HG02571 (cell line): ENCODE data around the gene FBXO3.
A peak's percentile ranks its signal among the peaks of the same experiment; 100 is the strongest.
"Not testable (repeated sequence)": the region's sequence is repeated elsewhere in the genome, so short reads cannot be mapped to it uniquely, and the experiment has no call there.

Experiments
- ATAC-seq: cut with Tn5 transposase; IDR thresholded peaks from one replicate; pipeline ENCODE4 v1.9.1; 2021; ENCODE audit warnings: mild to moderate bottlenecking, moderate library complexity; ENCODE audit not compliant: unreplicated experiment

Gene FBXO3

GRCh38 chr11:33729072-33729664, 45.2 kb downstream of the FBXO3 start:
- not testable (repeated sequence) for ATAC-seq

GRCh38 chr11:33727539-33727938, 46.8 kb downstream of the FBXO3 start:
- not testable (repeated sequence) for ATAC-seq

GRCh38 chr11:33725496-33725895, 48.8 kb downstream of the FBXO3 start:
- ATAC-seq = no peak

DNA sequence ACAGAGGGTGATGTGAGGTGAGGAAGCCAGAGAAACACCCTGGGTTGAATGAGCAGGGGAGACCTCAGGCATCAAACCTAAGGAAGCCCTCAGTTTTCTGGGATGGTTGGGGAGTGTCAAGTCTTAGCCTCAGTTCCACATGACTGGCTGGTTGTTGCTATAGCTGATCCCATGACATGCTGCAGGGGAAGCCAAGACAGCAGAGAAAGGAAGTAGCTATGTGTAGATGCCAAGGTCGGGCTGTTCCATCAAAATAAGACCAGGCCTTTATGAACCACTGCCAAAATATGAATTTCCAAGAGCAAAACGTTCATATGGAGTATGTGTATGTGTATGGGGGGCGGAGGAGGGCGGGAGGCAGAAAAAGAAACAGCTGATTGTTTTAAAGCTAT, 49.7 kb downstream of the FBXO3 start:
- no peak for ATAC-seq

- ATAC-seq = peak; percentile 14
Observed at GRCh38 chr11:33723238-33723881, 51.0 kb downstream of the FBXO3 start.

GRCh38 chr11:33722590-33723234, 51.6 kb downstream of the FBXO3 start:
- ATAC-seq = peak; percentile 81

- ATAC-seq = no peak
Observed at GRCh38 chr11:33721984-33722383, 52.3 kb downstream of the FBXO3 start.

DNA sequence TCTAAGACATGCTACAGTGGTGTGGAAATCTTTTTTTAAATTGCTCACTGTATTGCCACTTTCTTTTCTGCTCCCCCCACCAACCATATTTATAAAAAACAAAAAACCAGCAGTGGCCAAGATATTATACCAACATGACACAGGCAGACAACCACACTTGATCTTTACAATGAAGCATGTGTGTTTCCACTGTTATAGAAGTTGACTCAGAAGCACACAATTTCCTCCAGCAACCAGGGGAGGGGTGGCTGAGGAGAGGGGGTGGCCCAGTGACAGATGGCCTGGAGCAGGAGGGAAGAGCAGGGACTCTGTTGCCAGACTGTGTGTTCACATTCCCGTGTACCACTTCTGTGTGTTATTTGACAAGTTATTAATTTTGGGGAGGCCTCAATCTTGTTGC, 52.9 kb downstream of the FBXO3 start:
- ATAC-seq = no peak

DNA sequence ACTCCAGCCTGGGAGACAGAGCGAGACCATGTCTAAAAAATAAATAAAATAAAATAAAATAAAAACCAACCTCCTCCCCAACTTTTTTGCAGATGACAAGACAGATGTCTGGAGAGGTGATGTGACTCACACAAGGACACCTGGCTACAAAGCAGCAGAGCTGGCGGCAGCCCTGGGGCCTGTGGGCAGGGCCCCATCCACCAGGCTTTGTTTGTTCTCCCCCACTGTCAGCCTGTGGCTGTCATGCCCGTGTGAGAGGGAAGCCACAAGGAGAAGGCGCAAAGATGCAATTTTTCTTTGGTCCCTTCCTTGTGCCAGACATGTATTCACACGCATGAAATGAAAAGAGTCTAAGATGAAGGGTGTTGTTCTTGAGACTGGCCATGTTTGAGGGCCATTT, 54.7 kb downstream of the FBXO3 start:
- ATAC-seq = no peak

DNA sequence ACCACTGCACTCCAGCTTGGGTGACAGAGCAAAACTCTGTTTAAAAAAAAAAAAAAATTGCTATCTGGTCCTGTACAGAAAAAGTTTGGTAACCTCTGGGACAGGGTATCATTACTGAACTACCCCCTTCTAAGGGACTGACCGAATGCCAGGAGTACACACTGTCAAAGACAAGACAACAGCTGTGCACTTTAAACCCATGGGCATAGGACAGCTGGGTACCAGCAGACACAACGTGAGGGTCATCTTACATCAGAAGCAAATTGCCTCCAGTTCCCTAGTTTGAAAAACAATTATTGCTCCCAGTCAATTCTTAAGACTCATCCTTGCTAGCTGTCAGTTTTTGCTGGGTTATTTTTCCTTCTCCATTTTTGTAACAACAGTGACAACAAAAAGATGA, 55.9 kb downstream of the FBXO3 start:
- no peak for ATAC-seq

- no peak for ATAC-seq
Observed at GRCh38 chr11:33716243-33716642, 58.1 kb downstream of the FBXO3 start.

GRCh38 chr11:33713856-33714398, 60.4 kb downstream of the FBXO3 start:
- ATAC-seq = no peak

- ATAC-seq = no peak
Observed at GRCh38 chr11:33713151-33713855, 61.0 kb downstream of the FBXO3 start.

DNA sequence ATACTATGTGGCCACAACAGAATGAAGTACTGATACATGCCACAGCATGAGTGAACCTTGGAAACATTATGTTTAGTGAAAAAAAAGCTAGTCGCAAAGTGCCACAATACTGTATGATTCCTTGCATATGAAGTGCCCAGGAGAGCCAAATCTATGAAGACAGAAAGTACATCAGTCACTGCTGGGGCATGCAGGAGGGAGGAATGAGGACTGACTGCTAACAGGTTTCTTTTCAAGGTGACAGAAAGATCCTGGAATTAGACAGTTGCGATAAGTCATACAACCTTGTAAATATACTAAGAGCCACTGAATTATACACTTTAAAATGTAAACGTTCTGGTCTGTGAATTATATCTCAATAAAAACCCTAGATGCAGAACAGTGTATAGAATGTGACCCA, 61.9 kb downstream of the FBXO3 start:
- no peak for ATAC-seq

DNA sequence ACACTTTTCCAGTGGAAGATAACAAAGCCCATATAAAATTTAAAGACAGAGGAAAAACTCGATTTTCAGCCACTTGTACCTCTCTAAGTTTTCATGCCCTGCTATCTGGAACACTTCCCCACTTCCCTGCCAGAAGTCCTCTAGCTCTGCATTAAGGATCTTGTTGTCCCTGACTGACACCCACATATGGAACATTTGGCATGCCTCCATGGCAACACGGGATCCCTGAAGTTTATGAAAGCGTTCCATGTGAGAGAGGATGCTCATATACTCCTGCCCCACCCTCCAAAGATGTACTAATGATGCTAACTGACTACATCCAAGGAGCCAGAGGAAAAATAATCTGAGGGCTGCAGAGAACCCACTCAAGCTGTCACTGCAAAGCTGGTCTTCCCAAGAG, 64.9 kb downstream of the FBXO3 start:
- no peak for ATAC-seq

DNA sequence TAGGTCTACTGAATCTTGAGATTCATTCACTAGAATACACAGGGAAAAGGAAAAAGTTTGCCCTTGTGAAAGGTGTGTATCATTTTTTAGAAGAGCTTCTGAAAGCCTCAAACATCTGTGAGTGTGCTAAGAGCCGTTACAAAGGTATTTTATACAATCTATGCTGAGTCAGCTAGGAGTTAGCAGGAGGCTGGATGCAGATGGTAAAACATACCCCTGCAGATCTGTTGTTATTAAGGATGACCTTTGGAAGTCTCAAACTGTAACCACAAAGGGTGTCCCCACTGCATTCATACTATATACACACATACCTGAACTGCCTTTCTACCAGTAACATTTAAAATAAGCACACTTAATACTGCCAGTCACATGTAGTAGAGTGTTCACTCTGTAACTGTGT, 65.3 kb downstream of the FBXO3 start:
- no peak for ATAC-seq

DNA sequence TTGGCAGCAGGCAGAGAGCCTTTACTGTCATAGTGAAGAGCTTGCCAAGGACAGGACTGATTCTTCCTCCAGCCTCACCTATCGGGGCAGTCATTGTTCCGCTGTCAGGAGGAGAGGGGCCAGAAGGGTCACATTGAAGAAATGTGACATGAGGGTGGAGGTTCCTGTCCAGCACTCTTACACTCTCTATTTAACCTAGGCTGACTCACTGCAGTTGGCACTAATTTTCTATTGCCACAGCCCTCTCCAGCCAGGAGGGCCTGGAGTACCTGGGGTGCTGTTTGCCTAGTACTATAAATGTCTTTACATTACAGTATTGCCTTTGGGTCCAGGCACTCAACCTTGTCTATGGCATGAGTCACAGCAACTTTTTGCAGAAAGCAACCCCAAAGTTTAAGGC, 66.5 kb downstream of the FBXO3 start:
- ATAC-seq = not testable (repeated sequence)

DNA sequence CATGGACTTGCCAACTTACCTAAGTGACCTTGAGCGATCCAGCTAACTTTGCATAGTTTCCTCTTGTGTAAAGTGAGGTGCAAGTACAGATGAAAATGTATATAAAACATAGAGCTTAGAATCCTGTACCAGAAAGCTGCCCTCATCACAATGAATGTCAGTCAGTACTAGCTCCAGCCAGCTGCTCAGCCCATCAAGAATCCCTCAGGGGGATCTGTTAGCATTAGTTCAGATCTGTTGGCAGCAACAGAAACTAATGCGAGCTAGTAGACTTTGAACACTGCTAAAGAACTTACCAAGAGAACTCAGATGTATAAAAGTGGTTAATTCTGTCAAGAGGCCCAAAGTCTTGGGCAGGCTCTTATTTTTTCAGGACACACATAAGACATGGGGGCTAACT, 67.4 kb downstream of the FBXO3 start:
- ATAC-seq = no peak

GRCh38 chr11:33706546-33706945, 67.8 kb downstream of the FBXO3 start:
- no peak for ATAC-seq

DNA sequence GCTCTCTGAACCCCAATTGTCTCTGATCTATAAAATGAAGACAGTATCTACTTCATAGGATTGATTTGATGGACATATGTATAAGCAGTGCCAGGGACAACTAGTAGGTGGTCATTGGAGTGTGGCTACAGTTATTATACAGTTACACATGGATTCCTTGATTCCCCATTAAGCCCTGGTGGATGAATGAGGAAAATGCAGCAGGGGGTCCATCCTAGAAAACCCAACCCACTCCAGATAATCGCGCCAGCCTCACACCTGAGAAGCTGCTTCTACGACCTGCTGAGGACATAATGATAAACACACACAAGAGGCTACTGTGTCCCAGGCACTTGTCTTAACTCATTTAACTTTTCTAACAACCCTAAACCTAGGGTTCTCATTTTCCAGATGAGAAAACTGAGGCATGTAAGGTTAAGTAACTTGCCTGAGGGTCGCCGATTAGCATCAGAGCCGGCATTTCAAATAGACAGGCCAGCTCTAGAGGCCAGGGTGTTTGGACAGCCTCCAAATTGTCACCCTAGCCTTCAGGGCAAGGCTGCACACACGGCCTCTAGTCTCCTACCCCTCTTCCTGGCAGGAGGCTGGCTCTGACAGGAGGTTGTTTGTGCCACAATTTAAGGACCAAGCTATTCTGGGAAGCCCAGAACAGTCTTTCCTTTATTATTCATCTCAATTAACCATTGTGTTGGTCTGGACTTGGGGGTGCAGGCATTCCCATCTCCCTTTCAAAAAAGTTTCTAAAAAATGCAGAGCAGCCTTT, 69.9 kb downstream of the FBXO3 start:
- no peak for ATAC-seq

GRCh38 chr11:33703788-33704187, 70.5 kb downstream of the FBXO3 start:
- ATAC-seq = no peak
